AG09319 (cell line): ENCODE data around the gene SMAP2.

Experiments used
- DNase-seq: peaks from one replicate; pipeline ENCODE4 v3.0.0-alpha.2; 2010; ENCODE audit warnings: low read depth; ENCODE audit errors: extremely low read depth
- CTCF ChIP-seq: IDR thresholded peaks from 2 replicates; pipeline ENCODE4 v1.5.1; 2011; ENCODE audit warnings: low read depth, mild to moderate bottlenecking, inconsistent platforms, low read length, moderate library complexity

Gene SMAP2

GRCh38 chr1:40372658-40373322 is 737 bp upstream of the SMAP2 start:
- TF ChIP-seq CTCF, result no peak
- no peak for DNase-seq

- no peak for DNase-seq
- no peak for TF ChIP-seq CTCF
Measured at GRCh38 chr1:40377512-40377911, 4.0 kb downstream of the SMAP2 start.

GRCh38 chr1:40379785-40380452 is 6.4 kb downstream of the SMAP2 start:
- DNase-seq, result no peak
- TF ChIP-seq CTCF, result no peak

- no peak for TF ChIP-seq CTCF
- no peak for DNase-seq
Measured at GRCh38 chr1:40380817-40381216, 7.3 kb downstream of the SMAP2 start.

- no peak for DNase-seq
- TF ChIP-seq CTCF, result no peak
Measured at GRCh38 chr1:40381268-40382107, 8.0 kb downstream of the SMAP2 start.

- DNase-seq, result no peak
- no peak for TF ChIP-seq CTCF
Measured at GRCh38 chr1:40382108-40382460, 8.6 kb downstream of the SMAP2 start.

GRCh38 chr1:40382601-40383000 is 9.1 kb downstream of the SMAP2 start:
- DNase-seq, result no peak
- TF ChIP-seq CTCF, result no peak
